Adipose tissue (tissue), 3 donors: ENCODE results near the gene ABHD3. TPM values are rescaled to one million over a fixed set of nuclear protein-coding genes. Genes with fewer than 3 reads are reported as not detected.

ENCODE experiments used
- H3K27ac ChIP-seq: one replicate; pipeline ENCODE4 v1.5.1; 2013; ENCODE audit warnings: low read depth, low read length
- WGBS, 3 donors: extraction: QIAGEN DNeasy Blood & Tissue Kit; methylation state at CpG; one replicate each; pipeline ENCODE4 v1.1.7; 2013; 5-methylcytosine and 5-hydroxymethylcytosine counted together
- polyA plus RNA-seq, 3 donors: library from polyadenylated mRNA; stranded (reverse); fragments of 200-250 nt; gene quantifications; one replicate each; pipeline ENCODE4 v1.2.3, GENCODE V29; 2013
- donor health status: healthy with polysubstance abuse.
- donor health status: Bipolar disorder and iron deficiency.
- donor health status: healthy.

ABHD3 gene
- polyA plus RNA-seq, 3 donors = 9.7 to 18.0 (median 11.6) TPM

GRCh38 chr18:21604671-21605070, 99.9 kb downstream of the ABHD3 start:
- 33 to 45% (median 34%) methylated on average over 2 of the region's 2 CpGs for whole genome bisulfite sequencing, 3 donors
- H3K27ac ChIP-seq = no peak overlapping the region

- H3K27ac ChIP-seq = no peak overlapping the region
- WGBS, 3 donors = 61 to 86% (median 65%) methylated on average over 5 of the region's 5 CpGs
Observed at GRCh38 chr18:21602299-21602587, 102.3 kb downstream of the ABHD3 start.

Other genes starting within 250 kb of the ABHD3 start
- gene ESCO1, start 104.1 kb downstream of the ABHD3 start, polyA plus RNA-seq = 1 to 10 TPM; 4.5 to 9.6 (median 4.9) TPM
- gene SNRPD1, start 92.5 kb downstream of the ABHD3 start, polyA plus RNA-seq = 10 to 100 TPM in 2 of 3 donors, 1 to 10 TPM in 1; 6.2 to 18.6 (median 17.2) TPM
- gene MIB1, start 36.0 kb upstream of the ABHD3 start, polyA plus RNA-seq = 1 to 10 TPM; 4.6 to 7.5 (median 5.5) TPM